Endothelial cell of umbilical vein (primary cell): ENCODE data around the gene MED15. TPM values are rescaled to one million over a fixed set of nuclear protein-coding genes. Genes with fewer than 3 reads are reported as not detected.

Experiments
- BruUV-seq: library from RNA; stranded (reverse); fragments of 400-500 nt; replicated peaks from 2 replicates; lab custom pipeline; 2021; lab: Mats Ljungman, UMichigan
- CTCF ChIA-PET: fragments of 300-600, 350-600 bp; sonication (Branson Sonifier 250); formaldehyde crosslinking; loops from one replicate; lab custom pipeline; 2021; ENCODE audit warnings: antibody characterized with exemption, inconsistent platforms; lab: Charles Lee
- POLR2A ChIA-PET: fragments of 300-600, 350-600 bp; sonication (Branson Sonifier 250); formaldehyde crosslinking; loops from one replicate; lab custom pipeline; 2021; ENCODE audit warnings: antibody characterized with exemption, inconsistent platforms; lab: Charles Lee
- DNase-seq: peaks from one replicate; pipeline ENCODE4 v3.0.0-alpha.2; 2011; ENCODE audit warnings: low read depth, low spot score
- FAIRE-seq: peaks from 2 replicates; lab custom pipeline; 2011; peaks lifted over from hg19 to GRCh38; lab: Jason Lieb, UNC
- H2AFZ ChIP-seq: 2 replicates; pipeline ENCODE4 v1.6.0; 2012; ENCODE audit warnings: low read depth, low read length, control low read depth, inconsistent platforms
- H3K27ac ChIP-seq: 2 replicates; pipeline ENCODE4 v1.5.1; 2011; ENCODE audit warnings: low read depth, mild to moderate bottlenecking, control low read depth, low read length, moderate library complexity; ENCODE audit not compliant: insufficient read depth
- H3K27me3 ChIP-seq, 2 experiments: 2 replicates each; pipeline versions ENCODE4 v1.6.0 to v1.6.1; 2011; ENCODE audit warnings: low read length in 2 of 2, mixed read lengths in 1 of 2; ENCODE audit not compliant: control insufficient read depth in 2 of 2, insufficient read depth in 2 of 2
- H3K36me3 ChIP-seq, 2 experiments: 2 replicates in 1 of 2; 3 replicates in 1 of 2; pipeline ENCODE4 v1.5.1; 2011; ENCODE audit warnings: low read length in 2 of 2, mild to moderate bottlenecking in 1 of 2, moderate library complexity in 1 of 2; ENCODE audit not compliant: control insufficient read depth in 2 of 2, insufficient read depth in 2 of 2; ENCODE audit errors: extremely low read depth in 1 of 2
- H3K4me1 ChIP-seq: 3 replicates; pipeline ENCODE4 v1.5.1; 2011; ENCODE audit warnings: mild to moderate bottlenecking, low read length; ENCODE audit not compliant: control insufficient read depth, insufficient read depth; ENCODE audit errors: extremely low read depth
- H3K4me2 ChIP-seq: 2 replicates; pipeline ENCODE4 v1.6.1; 2011; ENCODE audit warnings: low read length, control low read depth, mixed read lengths; ENCODE audit not compliant: insufficient read depth
- H3K4me3 ChIP-seq, 3 experiments: fragments of 200-600 bp in 1 of 3; sonication (generic), shearing (Covaris generic) in 1 of 3; replicated peaks in 1 of 3; 2 replicates each; pipeline ENCODE4 v1.5.1; 2011 to 2016; ENCODE audit warnings: control low read depth in 3 of 3, low read length in 3 of 3, mild to moderate bottlenecking in 2 of 3, inconsistent platforms in 1 of 3, low read depth in 1 of 3, moderate library complexity in 1 of 3; ENCODE audit not compliant: insufficient read depth in 1 of 3
- H3K79me2 ChIP-seq: 2 replicates; pipeline ENCODE4 v1.6.0; 2012; ENCODE audit warnings: low read length, inconsistent platforms; ENCODE audit not compliant: control insufficient read depth, insufficient read depth
- H3K9ac ChIP-seq: replicated peaks from 2 replicates; pipeline ENCODE3; 2011; ENCODE audit warnings: low read length, control low read depth; ENCODE audit not compliant: insufficient read depth; ENCODE audit errors: extremely low read depth
- H3K9me1 ChIP-seq: replicated peaks from 3 replicates; pipeline ENCODE4 v1.6.0; 2011; ENCODE audit warnings: mild to moderate bottlenecking, low read length; ENCODE audit not compliant: control insufficient read depth, insufficient read depth; ENCODE audit errors: extremely low read depth
- H3K9me3 ChIP-seq: replicated peaks from 2 replicates; pipeline ENCODE4 v1.5.1; 2012; ENCODE audit warnings: low read length, inconsistent platforms; ENCODE audit not compliant: control insufficient read depth, insufficient read depth
- H4K20me1 ChIP-seq: replicated peaks from 2 replicates; pipeline ENCODE3; 2011; ENCODE audit warnings: mild to moderate bottlenecking, low read length; ENCODE audit not compliant: control insufficient read depth, insufficient read depth; ENCODE audit errors: extremely low read depth
- CTCF ChIP-seq, 2 donors: IDR thresholded peaks; 1 replicate in 1 of 2; 2 replicates in 1 of 2; pipeline ENCODE4 v1.5.1; 2011; ENCODE audit warnings: low read length in 2 of 2, mild to moderate bottlenecking in 2 of 2, moderate library complexity in 2 of 2, control low read depth in 1 of 2, inconsistent platforms in 1 of 2, low read depth in 1 of 2; ENCODE audit not compliant: insufficient read depth in 1 of 2; ENCODE audit errors: extremely low read depth in 1 of 2
- FOS ChIP-seq: IDR thresholded peaks from 2 replicates; pipeline ENCODE4 v1.6.1; 2011; ENCODE audit warnings: mild to moderate bottlenecking, low read length, moderate library complexity, borderline replicate concordance; ENCODE audit not compliant: insufficient read depth
- GATA2 ChIP-seq: IDR thresholded peaks from 2 replicates; pipeline ENCODE4 v1.7.0; 2011; ENCODE audit warnings: low read depth, mild to moderate bottlenecking, moderate library complexity, mixed read lengths, low read length; ENCODE audit not compliant: insufficient read length, insufficient read depth
- JUN ChIP-seq: IDR thresholded peaks from 2 replicates; pipeline ENCODE4 v1.6.1; 2011; ENCODE audit warnings: borderline replicate concordance, low read depth; ENCODE audit not compliant: insufficient read length, insufficient read depth
- MYC ChIP-seq: IDR thresholded peaks from one replicate; pipeline ENCODE4 v1.6.1; 2011; ENCODE audit warnings: mild to moderate bottlenecking, low read depth, low read length
- POLR2A ChIP-seq: IDR thresholded peaks from 2 replicates; pipeline ENCODE4 v1.6.1; 2012; ENCODE audit warnings: low read depth, mild to moderate bottlenecking, control low read depth, low read length
- POLR2AphosphoS5 ChIP-seq: IDR thresholded peaks from 2 replicates; pipeline ENCODE4 v1.6.1; 2012; ENCODE audit warnings: low read depth, mild to moderate bottlenecking, control low read depth, low read length, moderate library complexity; ENCODE audit not compliant: insufficient read depth
- dilution Hi-C: fragments of 300-500 bp; cut with MboI; formaldehyde crosslinking; loops from one replicate; pipeline ENCODE4 v1.15.0; 2019; ENCODE audit warnings: low sequenced_read_pairs; ENCODE audit not compliant: extremely low pct_ligation_motif_present
- intact Hi-C: fragments of 100-400 bp; cut with micrococcal nuclease; formaldehyde crosslinking; loops from one replicate; pipeline ENCODE4 v1.10.0; 2022
- polyA plus RNA-seq, 4 experiments: library from polyadenylated mRNA; depleted of rRNA in 3 of 4; stranded (reverse) in 3 of 4; unstranded in 1 of 4; fragments of >200 nt; gene quantifications; 2 replicates each; pipeline versions ENCODE4 v1.2.1 to v1.2.3, GENCODE V29; 2011 to 2012; ENCODE audit warnings: missing spikeins in 1 of 4
- total RNA-seq: library from RNA; stranded (reverse); gene quantifications from 2 replicates; pipeline ENCODE4 v1.2.3, GENCODE V29; 2021

Gene MED15
- total and polyA plus RNA-seq, 2 donors (not counting 3 experiments of a cell fraction or from before 2014, with no cell fraction given): 68.1 to 138 TPM

DNA sequence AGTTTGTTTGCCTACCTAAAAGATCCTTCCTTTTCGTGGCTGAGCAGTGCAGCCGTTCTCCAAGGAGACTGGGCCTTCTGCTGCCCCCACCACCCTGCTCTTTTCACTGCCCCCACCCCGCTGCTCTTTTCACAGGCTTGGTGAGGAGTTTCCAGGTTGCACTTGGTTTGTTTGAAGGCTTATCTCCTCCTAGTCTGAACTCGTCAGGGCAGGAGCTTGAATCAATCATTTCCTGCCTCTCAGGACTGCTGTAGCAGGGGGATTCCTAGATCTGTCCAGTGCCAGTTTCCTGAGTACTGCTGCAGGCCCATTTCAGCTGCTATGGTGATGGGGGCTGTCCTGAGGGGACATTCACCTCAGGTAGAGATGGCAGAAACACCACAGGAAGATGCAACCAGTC, 10.0 kb downstream of the MED15 start:
- Histone ChIP-seq H4K20me1 (peaks cover 7% of the 10 kb centered on the region), H3K9me1 (no peaks in the 10 kb centered on the region), H2AFZ (no peak overlapping the region), H3K4me3 (no peak overlapping the region), H3K9ac (no peak overlapping the region), H3K4me2 (no peak overlapping the region), H3K4me1 (peaks cover 36% of the 10 kb centered on the region), H3K79me2 (peaks cover 92% of the 10 kb centered on the region), H3K27ac (peak overlapping the region; percentile 44), H3K9me3 (no peaks in the 10 kb centered on the region), H3K27me3 (no peaks in the 10 kb centered on the region), H3K36me3 (peaks cover 3 to 9% of the 10 kb centered on the region in 2 experiments)
- intact Hi-C loops: no loop called here
- CTCF ChIA-PET: interaction anchor here (0.6 to 1.8 kb wide), 6 partner anchors 9 to 45 kb away, joined by 3 to 9 read pairs (median 3); partner anchors contain the start of gene MED15
- TF ChIP-seq GATA2: peak; percentile 52
- TF ChIP-seq MYC: no peak
- POLR2A ChIA-PET: interaction anchor here (0.8 to 1.0 kb wide), 2 partner anchors 8 to 9 kb away, joined by 3 to 4 read pairs; no protein-coding TSS in a partner anchor
- no TSS peak for BruUV-seq
- DNase-seq: peak; percentile 55
- dilution Hi-C loops: no loop called here
- FAIRE-seq: peak; percentile 44

DNA sequence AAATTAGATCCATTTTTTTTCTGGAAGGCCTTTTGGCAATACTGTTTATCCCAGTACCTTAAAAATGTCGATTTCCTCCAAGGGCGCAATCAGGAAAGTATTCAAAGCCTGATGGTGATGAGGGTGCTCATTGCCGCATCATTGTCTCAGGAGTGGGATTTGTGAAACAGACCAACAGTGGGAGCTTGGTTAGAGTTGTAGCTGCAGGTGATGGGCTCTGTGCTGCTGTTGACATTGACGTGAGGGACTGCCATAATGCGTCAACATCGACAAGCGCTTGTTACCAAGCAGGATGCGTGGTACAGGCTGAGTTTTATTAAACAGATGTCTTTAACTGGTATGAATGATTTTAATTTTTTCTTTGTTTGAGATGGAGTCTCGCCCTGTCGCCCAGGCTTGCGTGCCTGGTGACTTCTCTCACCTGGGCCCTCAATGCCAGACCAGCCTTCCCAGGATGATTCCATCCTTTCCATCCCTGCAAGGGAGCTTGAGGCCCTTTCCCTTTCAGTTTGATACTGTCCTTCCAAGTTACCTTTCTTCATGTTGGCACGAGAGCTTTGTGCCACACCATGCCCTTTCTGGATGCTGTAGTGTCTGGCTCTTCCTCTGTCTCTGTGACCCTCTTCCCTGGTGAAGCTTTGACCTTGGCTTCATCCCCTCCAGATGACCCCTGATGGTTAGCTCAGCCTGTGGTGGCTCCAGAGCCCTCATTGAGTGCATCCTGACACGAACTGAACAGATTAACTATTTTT, 10.6 kb downstream of the MED15 start:
- intact Hi-C loops: no loop called here
- FAIRE-seq: no peak
- ChIA-PET POLR2A (interaction anchor here (0.8 kb wide), 1 partner anchor 9 kb away, joined by 4 read pairs; no protein-coding TSS in a partner anchor), CTCF (interaction anchor here (0.6 to 1.8 kb wide), 7 partner anchors 8 to 100 kb away, joined by 3 to 9 read pairs (median 3); partner anchors contain the start of gene MED15)
- peaks cover 42% of the 10 kb centered on the region for H3K4me1 ChIP-seq
- H3K27ac ChIP-seq: no peak overlapping the region
- no peak overlapping the region for H2AFZ ChIP-seq
- peaks cover 93% of the 10 kb centered on the region for H3K79me2 ChIP-seq
- dilution Hi-C loops: no loop called here
- no peak overlapping the region for H3K4me2 ChIP-seq
- no peak overlapping the region for H3K9ac ChIP-seq
- peaks cover 7% of the 10 kb centered on the region for H4K20me1 ChIP-seq
- TF ChIP-seq FOS: no peak
- TF ChIP-seq CTCF (IDR thresholded peaks at IDR 0.05; ENCODE audit: extremely low read depth in 1 of 2, insufficient read depth in 1 of 2, low read depth in 1 of 2, low read length in 2 of 2): no peak
- no peak for TF ChIP-seq JUN
- no peak for TF ChIP-seq POLR2A
- no peak for TF ChIP-seq POLR2AphosphoS5
- H3K36me3 ChIP-seq: peaks cover 3 to 9% of the 10 kb centered on the region in 2 experiments
- no peak overlapping the region for H3K4me3 ChIP-seq
- no TSS peak for BruUV-seq
- no peaks in the 10 kb centered on the region for H3K9me3 ChIP-seq
- H3K27me3 ChIP-seq: no peaks in the 10 kb centered on the region
- no peaks in the 10 kb centered on the region for H3K9me1 ChIP-seq
- no peak for DNase-seq
